Endothelial cell of umbilical vein (primary cell): ENCODE results near the gene PRDX5. TPM values are rescaled to one million over a fixed set of nuclear protein-coding genes. Genes with fewer than 3 reads are reported as not detected.

Source experiments
- BruUV-seq: library from RNA; stranded (reverse); fragments of 400-500 nt; replicated peaks from 2 replicates; lab custom pipeline; 2021; lab: Mats Ljungman, UMichigan
- CTCF ChIA-PET: fragments of 300-600, 350-600 bp; sonication (Branson Sonifier 250); formaldehyde crosslinking; loops from one replicate; lab custom pipeline; 2021; ENCODE audit warnings: antibody characterized with exemption, inconsistent platforms; lab: Charles Lee
- POLR2A ChIA-PET: fragments of 300-600, 350-600 bp; sonication (Branson Sonifier 250); formaldehyde crosslinking; loops from one replicate; lab custom pipeline; 2021; ENCODE audit warnings: antibody characterized with exemption, inconsistent platforms; lab: Charles Lee
- DNase-seq: peaks from one replicate; pipeline ENCODE4 v3.0.0-alpha.2; 2011; ENCODE audit warnings: low read depth, low spot score
- FAIRE-seq: peaks from 2 replicates; lab custom pipeline; 2011; peaks lifted over from hg19 to GRCh38; lab: Jason Lieb, UNC
- H2AFZ ChIP-seq: 2 replicates; pipeline ENCODE4 v1.6.0; 2012; ENCODE audit warnings: low read depth, low read length, control low read depth, inconsistent platforms
- H3K27ac ChIP-seq: 2 replicates; pipeline ENCODE4 v1.5.1; 2011; ENCODE audit warnings: low read depth, mild to moderate bottlenecking, control low read depth, low read length, moderate library complexity; ENCODE audit not compliant: insufficient read depth
- H3K27me3 ChIP-seq, 2 experiments: 2 replicates each; pipeline versions ENCODE4 v1.6.0 to v1.6.1; 2011; ENCODE audit warnings: low read length in 2 of 2, mixed read lengths in 1 of 2; ENCODE audit not compliant: control insufficient read depth in 2 of 2, insufficient read depth in 2 of 2
- H3K36me3 ChIP-seq, 2 experiments: 2 replicates in 1 of 2; 3 replicates in 1 of 2; pipeline ENCODE4 v1.5.1; 2011; ENCODE audit warnings: low read length in 2 of 2, mild to moderate bottlenecking in 1 of 2, moderate library complexity in 1 of 2; ENCODE audit not compliant: control insufficient read depth in 2 of 2, insufficient read depth in 2 of 2; ENCODE audit errors: extremely low read depth in 1 of 2
- H3K4me1 ChIP-seq: 3 replicates; pipeline ENCODE4 v1.5.1; 2011; ENCODE audit warnings: mild to moderate bottlenecking, low read length; ENCODE audit not compliant: control insufficient read depth, insufficient read depth; ENCODE audit errors: extremely low read depth
- H3K4me2 ChIP-seq: 2 replicates; pipeline ENCODE4 v1.6.1; 2011; ENCODE audit warnings: low read length, control low read depth, mixed read lengths; ENCODE audit not compliant: insufficient read depth
- H3K4me3 ChIP-seq, 3 experiments: fragments of 200-600 bp in 1 of 3; sonication (generic), shearing (Covaris generic) in 1 of 3; replicated peaks in 1 of 3; 2 replicates each; pipeline ENCODE4 v1.5.1; 2011 to 2016; ENCODE audit warnings: control low read depth in 3 of 3, low read length in 3 of 3, mild to moderate bottlenecking in 2 of 3, inconsistent platforms in 1 of 3, low read depth in 1 of 3, moderate library complexity in 1 of 3; ENCODE audit not compliant: insufficient read depth in 1 of 3
- H3K79me2 ChIP-seq: 2 replicates; pipeline ENCODE4 v1.6.0; 2012; ENCODE audit warnings: low read length, inconsistent platforms; ENCODE audit not compliant: control insufficient read depth, insufficient read depth
- H3K9ac ChIP-seq: replicated peaks from 2 replicates; pipeline ENCODE3; 2011; ENCODE audit warnings: low read length, control low read depth; ENCODE audit not compliant: insufficient read depth; ENCODE audit errors: extremely low read depth
- H3K9me1 ChIP-seq: replicated peaks from 3 replicates; pipeline ENCODE4 v1.6.0; 2011; ENCODE audit warnings: mild to moderate bottlenecking, low read length; ENCODE audit not compliant: control insufficient read depth, insufficient read depth; ENCODE audit errors: extremely low read depth
- H3K9me3 ChIP-seq: replicated peaks from 2 replicates; pipeline ENCODE4 v1.5.1; 2012; ENCODE audit warnings: low read length, inconsistent platforms; ENCODE audit not compliant: control insufficient read depth, insufficient read depth
- H4K20me1 ChIP-seq: replicated peaks from 2 replicates; pipeline ENCODE3; 2011; ENCODE audit warnings: mild to moderate bottlenecking, low read length; ENCODE audit not compliant: control insufficient read depth, insufficient read depth; ENCODE audit errors: extremely low read depth
- CTCF ChIP-seq, 2 donors: IDR thresholded peaks; 1 replicate in 1 of 2; 2 replicates in 1 of 2; pipeline ENCODE4 v1.5.1; 2011; ENCODE audit warnings: low read length in 2 of 2, mild to moderate bottlenecking in 2 of 2, moderate library complexity in 2 of 2, control low read depth in 1 of 2, inconsistent platforms in 1 of 2, low read depth in 1 of 2; ENCODE audit not compliant: insufficient read depth in 1 of 2; ENCODE audit errors: extremely low read depth in 1 of 2
- EZH2 ChIP-seq: IDR thresholded peaks from 2 replicates; pipeline ENCODE4 v1.6.1; 2012; ENCODE audit warnings: borderline replicate concordance, low read depth, mild to moderate bottlenecking, moderate library complexity, low read length, inconsistent platforms; ENCODE audit not compliant: severe bottlenecking
- FOS ChIP-seq: IDR thresholded peaks from 2 replicates; pipeline ENCODE4 v1.6.1; 2011; ENCODE audit warnings: mild to moderate bottlenecking, low read length, moderate library complexity, borderline replicate concordance; ENCODE audit not compliant: insufficient read depth
- GATA2 ChIP-seq: IDR thresholded peaks from 2 replicates; pipeline ENCODE4 v1.7.0; 2011; ENCODE audit warnings: low read depth, mild to moderate bottlenecking, moderate library complexity, mixed read lengths, low read length; ENCODE audit not compliant: insufficient read length, insufficient read depth
- JUN ChIP-seq: IDR thresholded peaks from 2 replicates; pipeline ENCODE4 v1.6.1; 2011; ENCODE audit warnings: borderline replicate concordance, low read depth; ENCODE audit not compliant: insufficient read length, insufficient read depth
- MAX ChIP-seq: IDR thresholded peaks from 2 replicates; pipeline ENCODE4 v1.6.1; 2011; ENCODE audit not compliant: insufficient read depth, insufficient read length
- MYC ChIP-seq: IDR thresholded peaks from one replicate; pipeline ENCODE4 v1.6.1; 2011; ENCODE audit warnings: mild to moderate bottlenecking, low read depth, low read length
- POLR2A ChIP-seq: IDR thresholded peaks from 2 replicates; pipeline ENCODE4 v1.6.1; 2012; ENCODE audit warnings: low read depth, mild to moderate bottlenecking, control low read depth, low read length
- POLR2AphosphoS5 ChIP-seq: IDR thresholded peaks from 2 replicates; pipeline ENCODE4 v1.6.1; 2012; ENCODE audit warnings: low read depth, mild to moderate bottlenecking, control low read depth, low read length, moderate library complexity; ENCODE audit not compliant: insufficient read depth
- dilution Hi-C: fragments of 300-500 bp; cut with MboI; formaldehyde crosslinking; loops from one replicate; pipeline ENCODE4 v1.15.0; 2019; ENCODE audit warnings: low sequenced_read_pairs; ENCODE audit not compliant: extremely low pct_ligation_motif_present
- intact Hi-C: fragments of 100-400 bp; cut with micrococcal nuclease; formaldehyde crosslinking; loops from one replicate; pipeline ENCODE4 v1.10.0; 2022
- polyA plus RNA-seq, 4 experiments: library from polyadenylated mRNA; depleted of rRNA in 3 of 4; stranded (reverse) in 3 of 4; unstranded in 1 of 4; fragments of >200 nt; gene quantifications; 2 replicates each; pipeline versions ENCODE4 v1.2.1 to v1.2.3, GENCODE V29; 2011 to 2012; ENCODE audit warnings: missing spikeins in 1 of 4
- total RNA-seq: library from RNA; stranded (reverse); gene quantifications from 2 replicates; pipeline ENCODE4 v1.2.3, GENCODE V29; 2021

PRDX5 gene
- total and polyA plus RNA-seq, 2 donors (not counting 3 experiments of a cell fraction or from before 2014, with no cell fraction given), result 199 to 709 TPM

DNA sequence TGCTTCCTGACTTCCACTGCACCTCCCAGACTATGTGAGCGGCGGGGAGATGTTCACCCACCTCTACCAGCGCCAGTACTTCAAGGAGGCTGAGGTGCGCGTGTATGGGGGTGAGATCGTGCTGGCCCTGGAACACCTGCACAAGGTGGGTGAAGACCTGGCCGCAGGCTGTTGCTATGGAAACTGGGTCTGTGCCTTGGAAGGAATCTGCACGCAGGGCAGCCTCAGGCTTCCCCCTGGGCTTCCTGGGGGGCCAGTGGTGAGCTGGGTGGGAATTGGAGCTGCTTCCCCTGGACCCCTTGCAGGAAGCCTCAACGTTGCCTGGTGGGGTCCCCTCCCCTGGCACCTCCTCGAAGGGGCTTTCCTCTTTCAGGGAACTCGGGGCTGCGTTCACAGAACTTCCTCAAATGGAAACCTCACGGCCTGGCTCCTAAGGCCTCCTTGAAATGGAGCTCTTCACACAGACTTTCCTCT lies 42.6 kb downstream of the PRDX5 start:
- H3K27ac ChIP-seq, result no peak overlapping the region
- H3K9me3 ChIP-seq, result no peaks in the 10 kb centered on the region
- ChIA-PET CTCF (interaction anchor here (0.6 to 1.5 kb wide), 5 partner anchors 8 to 59 kb away, joined by 3 to 5 read pairs (median 3); partner anchors contain the start of genes PRDX5 and TRMT112), POLR2A (no interaction called here)
- H3K36me3 ChIP-seq, result peaks cover 5 to 21% of the 10 kb centered on the region in 2 experiments
- TF ChIP-seq POLR2A (no peak), POLR2AphosphoS5 (no peak), EZH2 (no peak), MYC (no peak), CTCF (IDR thresholded peaks at IDR 0.05; ENCODE audit: extremely low read depth in 1 of 2, insufficient read depth in 1 of 2, low read depth in 1 of 2, low read length in 2 of 2) (no peak)
- DNase-seq (no peak), FAIRE-seq (no peak)
- H3K9ac ChIP-seq, result no peak overlapping the region
- H3K4me2 ChIP-seq, result no peak overlapping the region
- H4K20me1 ChIP-seq, result no peaks in the 10 kb centered on the region
- H3K27me3 ChIP-seq, result no peaks in the 10 kb centered on the region
- dilution Hi-C loops, result no loop called here
- H3K4me3 ChIP-seq, result no peak overlapping the region
- no peaks in the 10 kb centered on the region for H3K9me1 ChIP-seq
- H2AFZ ChIP-seq, result no peak overlapping the region
- intact Hi-C loops, result no loop called here
- peaks cover 19% of the 10 kb centered on the region for H3K4me1 ChIP-seq
- H3K79me2 ChIP-seq, result peaks cover 10% of the 10 kb centered on the region
- no TSS peak for BruUV-seq

DNA sequence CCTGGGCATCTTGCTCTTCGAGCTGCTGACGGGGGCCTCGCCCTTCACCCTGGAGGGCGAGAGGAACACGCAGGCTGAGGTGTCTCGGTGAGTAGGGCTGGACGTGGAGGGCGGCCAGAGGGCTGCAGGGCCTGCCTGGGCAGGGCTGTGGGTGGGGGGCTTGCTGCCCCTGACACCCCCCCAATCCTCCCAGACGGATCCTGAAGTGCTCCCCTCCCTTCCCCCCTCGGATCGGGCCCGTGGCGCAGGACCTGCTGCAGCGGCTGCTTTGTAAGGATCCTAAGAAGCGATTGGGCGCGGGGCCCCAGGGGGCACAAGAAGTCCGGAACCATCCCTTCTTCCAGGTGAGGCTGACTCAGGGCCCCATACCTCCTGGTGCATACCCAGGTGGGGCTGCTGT lies 43.7 kb downstream of the PRDX5 start:
- Histone ChIP-seq H2AFZ (no peak overlapping the region), H3K9me1 (no peaks in the 10 kb centered on the region), H4K20me1 (no peaks in the 10 kb centered on the region), H3K36me3 (peaks cover 5 to 24% of the 10 kb centered on the region in 2 experiments), H3K4me1 (peaks cover 16% of the 10 kb centered on the region), H3K27me3 (no peaks in the 10 kb centered on the region), H3K79me2 (peaks cover 10% of the 10 kb centered on the region), H3K9ac (no peak overlapping the region), H3K4me2 (no peak overlapping the region), H3K4me3 (no peak overlapping the region), H3K27ac (no peak overlapping the region), H3K9me3 (no peaks in the 10 kb centered on the region)
- ChIA-PET CTCF (interaction anchor here (1.3 to 1.5 kb wide), 2 partner anchors 19 to 45 kb away, joined by 5 read pairs; partner anchors contain the start of genes PRDX5 and TRMT112), POLR2A (no interaction called here)
- TF ChIP-seq GATA2 (no peak), MYC (no peak), FOS (no peak), MAX (no peak), JUN (no peak), EZH2 (no peak), CTCF (IDR thresholded peaks at IDR 0.05; ENCODE audit: extremely low read depth in 1 of 2, insufficient read depth in 1 of 2, low read depth in 1 of 2, low read length in 2 of 2) (no peak)
- no peak for DNase-seq
- no TSS peak for BruUV-seq
- no peak for FAIRE-seq
- intact Hi-C loops, result no loop called here
- dilution Hi-C loops, result no loop called here
